KG1 (cell line): Measurements from ENCODE around the gene TMEM273.
"Not testable (repeated sequence)": the region's sequence is repeated elsewhere in the genome, so short reads cannot be mapped to it uniquely, and the experiment has no call there.

ENCODE experiments used
- DNase-seq: peaks from one replicate; lab custom pipeline; 2025; lab: John Stamatoyannopoulos, UW

TMEM273 gene

GRCh38 chr10:49204119-49204518, 15.9 kb upstream of the TMEM273 start:
- DNase-seq: no peak

- no peak for DNase-seq
Measured at GRCh38 chr10:49202266-49202665, 14.1 kb upstream of the TMEM273 start.

GRCh38 chr10:49200854-49201253, 12.7 kb upstream of the TMEM273 start:
- DNase-seq: no peak

GRCh38 chr10:49197171-49197570, 9.0 kb upstream of the TMEM273 start:
- DNase-seq: no peak

- not testable (repeated sequence) for DNase-seq
Measured at GRCh38 chr10:49195864-49196263, 7.7 kb upstream of the TMEM273 start.

GRCh38 chr10:49194212-49194920, 6.2 kb upstream of the TMEM273 start:
- DNase-seq: peak; percentile 44

GRCh38 chr10:49191349-49191748, 3.2 kb upstream of the TMEM273 start:
- DNase-seq: no peak

GRCh38 chr10:49189422-49189821, 1.2 kb upstream of the TMEM273 start:
- no peak for DNase-seq

- DNase-seq: no peak
Measured at GRCh38 chr10:49187044-49187484, 1.1 kb downstream of the TMEM273 start.

GRCh38 chr10:49186613-49187012, 1.6 kb downstream of the TMEM273 start:
- no peak for DNase-seq

GRCh38 chr10:49185213-49185612, 3.0 kb downstream of the TMEM273 start:
- no peak for DNase-seq

GRCh38 chr10:49184642-49185111, 3.5 kb downstream of the TMEM273 start:
- DNase-seq: no peak

- peak; percentile 21 for DNase-seq
Measured at GRCh38 chr10:49183596-49184542, 4.3 kb downstream of the TMEM273 start.

GRCh38 chr10:49182776-49183175, 5.4 kb downstream of the TMEM273 start:
- DNase-seq: no peak

- no peak for DNase-seq
Measured at GRCh38 chr10:49180444-49180860, 7.7 kb downstream of the TMEM273 start.

GRCh38 chr10:49179699-49180443, 8.3 kb downstream of the TMEM273 start:
- no peak for DNase-seq

- no peak for DNase-seq
Measured at GRCh38 chr10:49178489-49179471, 9.4 kb downstream of the TMEM273 start.

GRCh38 chr10:49177391-49178355, 10.5 kb downstream of the TMEM273 start:
- no peak for DNase-seq
